HG03520 (cell line): ENCODE measurements around the gene GRWD1.

Experiments
- ATAC-seq: cut with Tn5 transposase; IDR thresholded peaks from one replicate; pipeline ENCODE4 v1.9.1; 2021; ENCODE audit warnings: mild to moderate bottlenecking, moderate library complexity; ENCODE audit not compliant: unreplicated experiment

GRWD1 gene

DNA sequence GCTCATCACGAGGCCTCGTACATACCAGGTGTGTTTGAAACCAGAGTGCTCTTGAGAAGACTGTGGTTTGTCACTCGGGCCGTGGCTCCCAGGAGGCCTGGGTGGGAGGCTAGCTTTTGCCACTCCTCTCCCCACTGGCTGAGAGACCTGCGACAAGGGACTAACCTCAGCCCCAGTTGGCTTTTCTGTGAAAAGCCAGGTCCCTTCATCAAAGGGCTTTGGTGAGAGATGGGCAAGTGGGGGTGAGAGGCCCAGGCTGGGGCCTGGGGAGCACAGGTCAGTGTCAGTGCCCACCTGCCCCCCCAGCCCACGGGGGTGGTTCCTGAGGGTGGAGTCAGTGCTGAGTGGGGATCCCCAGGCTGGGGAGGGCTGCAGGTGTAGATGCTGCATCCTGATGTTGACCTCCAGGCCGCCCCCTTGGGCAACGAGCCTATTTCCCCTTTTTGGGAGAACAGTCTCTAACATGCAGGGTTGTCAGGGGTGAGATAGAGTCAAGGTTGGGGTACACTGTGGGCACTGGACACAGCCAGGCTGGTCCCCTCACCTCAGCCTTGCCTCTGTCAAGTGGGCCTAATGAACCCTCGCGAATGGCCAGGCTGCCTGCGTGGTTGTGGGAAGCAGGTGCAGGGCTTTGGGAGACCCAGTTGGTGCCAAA, 10.3 kb downstream of the GRWD1 start:
- no peak for ATAC-seq

DNA sequence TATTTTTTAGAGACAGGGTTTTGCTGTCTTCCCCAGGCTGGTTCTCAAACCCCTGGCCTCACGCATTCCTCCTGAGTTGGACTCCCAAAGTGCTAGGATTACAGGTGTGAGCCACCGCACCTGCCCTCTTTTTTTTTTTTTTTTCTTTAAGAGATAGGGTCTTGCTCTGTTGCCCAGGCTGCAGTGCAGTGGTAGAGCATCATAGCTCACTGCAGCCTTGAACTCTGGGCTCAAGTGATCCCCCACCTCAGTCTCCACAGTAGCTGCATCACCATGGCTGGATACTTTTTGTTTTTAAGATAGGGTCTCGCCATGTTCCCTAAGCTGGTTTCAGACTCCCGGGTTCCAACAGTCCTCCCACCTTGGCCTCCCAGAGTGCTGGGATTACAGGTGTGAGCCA, 11.1 kb downstream of the GRWD1 start:
- no peak for ATAC-seq

DNA sequence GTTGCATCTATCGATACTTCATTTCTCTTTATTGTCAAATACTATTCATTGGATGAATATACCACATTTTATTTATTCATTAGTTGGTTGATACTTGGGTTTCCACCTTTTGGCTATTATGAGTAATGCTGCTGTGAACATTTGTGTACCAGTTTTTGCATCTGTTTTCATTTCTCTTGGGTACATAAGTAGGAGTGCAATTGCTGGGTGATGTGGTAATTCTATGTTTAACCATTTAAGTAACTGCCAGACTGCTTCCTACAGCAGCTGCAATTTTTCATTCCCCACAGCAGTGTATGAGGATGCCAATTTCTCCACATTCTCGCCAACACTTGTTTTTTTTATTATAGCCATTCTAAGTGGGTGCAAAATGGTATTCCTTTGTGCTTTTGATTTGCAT, 12.2 kb downstream of the GRWD1 start:
- no peak for ATAC-seq

DNA sequence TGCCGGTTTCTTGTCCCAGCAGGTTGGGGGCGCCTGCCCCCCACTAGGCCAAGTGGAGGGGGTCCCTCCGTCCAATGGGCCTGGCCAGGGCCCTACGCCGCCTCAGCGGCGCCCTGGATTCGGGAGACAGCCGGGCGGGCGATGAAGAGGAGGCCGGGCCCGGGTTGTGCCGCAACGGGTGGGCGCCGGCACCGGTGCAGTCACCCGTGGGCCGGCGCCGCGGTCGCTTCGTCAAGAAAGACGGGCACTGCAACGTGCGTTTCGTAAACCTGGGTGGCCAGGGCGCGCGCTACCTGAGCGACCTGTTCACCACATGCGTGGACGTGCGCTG, 15.8 kb downstream of the GRWD1 start:
- no peak for ATAC-seq

DNA sequence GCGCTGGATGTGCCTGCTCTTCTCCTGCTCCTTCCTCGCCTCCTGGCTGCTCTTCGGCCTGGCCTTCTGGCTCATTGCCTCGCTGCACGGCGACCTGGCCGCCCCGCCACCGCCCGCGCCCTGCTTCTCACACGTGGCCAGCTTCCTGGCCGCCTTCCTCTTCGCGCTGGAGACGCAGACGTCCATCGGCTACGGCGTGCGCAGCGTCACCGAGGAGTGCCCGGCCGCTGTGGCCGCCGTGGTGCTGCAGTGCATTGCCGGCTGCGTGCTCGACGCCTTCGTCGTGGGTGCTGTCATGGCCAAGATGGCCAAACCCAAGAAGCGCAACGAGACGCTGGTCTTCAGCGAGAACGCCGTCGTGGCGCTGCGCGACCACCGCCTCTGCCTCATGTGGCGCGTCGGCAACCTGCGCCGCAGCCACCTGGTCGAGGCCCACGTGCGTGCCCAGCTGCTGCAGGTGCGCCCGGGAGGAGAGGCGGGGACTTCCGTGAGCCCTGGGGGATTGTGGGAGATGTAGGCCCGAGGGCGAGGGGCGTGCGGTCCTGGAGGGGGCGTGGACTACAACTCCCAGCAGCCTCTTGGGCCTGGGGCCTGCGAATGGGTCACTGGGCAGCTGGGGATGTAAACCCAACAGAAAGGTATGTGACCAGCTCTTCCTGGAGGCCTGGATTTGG, 16.3 kb downstream of the GRWD1 start:
- ATAC-seq = no peak

DNA sequence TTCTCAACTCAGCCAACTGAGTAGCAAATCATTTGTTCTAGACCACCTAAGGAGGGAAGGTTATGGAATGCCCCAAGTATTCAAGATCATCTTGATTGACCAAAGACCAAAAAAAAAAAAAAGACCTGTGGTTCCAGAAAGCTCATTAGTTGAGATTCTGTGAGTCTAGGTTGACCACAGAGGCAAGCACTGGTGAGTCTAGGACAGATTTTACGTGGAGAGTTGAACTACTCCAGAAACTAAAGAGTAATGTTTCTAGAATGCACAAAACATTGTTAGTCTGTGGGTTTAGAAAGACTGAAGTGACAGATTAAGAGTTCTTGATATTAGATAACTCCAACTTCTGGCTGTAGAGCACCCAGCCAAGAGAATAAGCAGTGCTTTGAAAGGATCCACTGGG, 19.4 kb downstream of the GRWD1 start:
- no peak for ATAC-seq

DNA sequence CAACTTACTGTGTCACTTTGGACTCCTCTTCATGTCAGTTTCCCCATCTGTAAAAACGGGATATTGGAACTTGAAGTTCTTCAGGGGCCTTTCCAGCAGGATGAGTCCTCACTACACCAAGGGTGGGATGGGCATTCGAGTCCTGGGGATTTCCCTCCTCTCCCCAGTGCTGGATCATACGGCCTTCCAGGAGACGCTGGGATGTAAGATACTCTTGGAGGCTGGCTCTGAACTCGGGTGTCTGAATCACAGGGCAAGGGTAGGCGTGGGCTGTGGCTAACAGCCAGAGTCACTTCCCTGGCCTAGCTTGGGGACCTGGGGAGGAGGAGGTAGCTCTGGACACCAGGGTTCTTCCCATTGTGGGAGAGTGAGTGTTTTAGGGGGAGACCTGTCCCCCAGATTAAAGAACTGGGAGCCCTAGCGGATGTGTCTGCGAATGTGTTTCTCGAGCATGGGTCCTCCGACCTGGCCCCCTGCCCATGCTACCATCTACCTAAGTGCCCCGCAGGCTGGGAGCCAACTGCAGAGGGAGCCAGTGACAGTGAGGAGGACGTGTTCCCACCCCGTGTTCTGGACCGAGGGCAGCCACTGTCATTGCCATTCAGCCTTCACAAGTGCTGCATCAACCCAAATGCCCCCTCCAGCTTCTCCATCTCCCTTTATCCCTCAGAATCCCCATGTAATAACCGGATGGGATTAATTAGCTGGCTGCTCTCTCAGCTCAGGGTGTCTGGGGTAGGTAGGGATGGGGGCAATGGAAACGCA, 21.0 kb downstream of the GRWD1 start:
- ATAC-seq = no peak

DNA sequence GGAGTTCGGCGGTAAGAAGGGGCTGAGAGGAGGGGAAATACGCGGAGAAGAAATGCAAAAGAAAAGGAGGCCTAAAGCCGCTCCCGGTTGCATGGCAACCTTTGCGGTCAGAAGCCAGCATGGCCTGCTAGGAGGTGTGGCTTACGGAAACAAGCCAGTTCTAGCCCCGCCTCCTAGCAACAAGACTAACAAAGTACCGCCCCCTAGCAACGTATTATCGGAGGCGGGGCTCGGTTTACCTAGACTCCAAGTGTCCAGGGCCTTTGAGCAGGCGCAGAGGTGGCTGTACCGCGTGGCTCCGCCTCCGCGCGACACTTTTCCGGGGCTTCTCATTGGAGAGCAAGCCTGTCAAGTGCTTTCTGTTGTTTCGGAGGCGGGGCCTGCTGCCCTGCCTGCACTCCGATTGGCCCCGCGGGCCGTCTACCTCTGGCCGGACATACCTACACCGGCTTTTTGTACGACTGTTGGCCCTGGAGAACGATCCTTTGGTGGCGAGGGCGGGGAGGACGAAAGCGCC, 23.0 kb downstream of the GRWD1 start:
- peak; percentile 86 for ATAC-seq

DNA sequence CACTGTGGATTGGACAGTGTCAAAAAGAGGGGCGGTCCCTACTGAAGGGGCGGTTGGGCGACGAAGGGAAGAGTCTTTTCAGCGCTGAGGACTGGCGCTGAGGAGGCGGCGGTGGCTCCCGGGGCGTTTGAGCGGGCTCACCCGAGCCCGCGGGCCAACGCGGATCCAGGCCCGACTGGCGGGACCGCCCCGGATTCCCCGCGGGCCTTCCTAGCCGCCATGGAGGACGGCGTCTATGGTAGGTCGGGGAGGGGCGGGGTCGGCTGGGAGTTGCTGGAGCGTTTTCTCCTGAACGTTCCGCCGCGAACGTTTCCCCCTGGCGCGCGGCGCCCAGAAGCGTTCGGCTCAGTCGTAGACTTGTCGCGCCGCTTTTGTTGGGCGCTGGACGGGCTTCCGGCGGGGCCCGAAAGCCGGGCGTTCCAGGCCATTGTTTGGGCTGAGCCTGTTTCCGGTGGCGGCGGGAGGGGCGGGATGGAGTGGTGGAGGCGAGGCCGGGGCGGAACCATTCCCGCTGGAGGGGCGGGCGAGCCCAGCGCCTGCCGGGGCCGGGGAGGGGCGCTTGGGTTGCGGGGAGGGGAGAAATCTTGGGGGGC, 23.6 kb downstream of the GRWD1 start, which contains the start of gene CYTH2:
Gene CYTH2, plus strand, starts transcription at position 81 of the 593 bp plus-strand sequence. Its CDS starts 139 bp downstream, at position 220.
- ATAC-seq = peak; percentile 21

DNA sequence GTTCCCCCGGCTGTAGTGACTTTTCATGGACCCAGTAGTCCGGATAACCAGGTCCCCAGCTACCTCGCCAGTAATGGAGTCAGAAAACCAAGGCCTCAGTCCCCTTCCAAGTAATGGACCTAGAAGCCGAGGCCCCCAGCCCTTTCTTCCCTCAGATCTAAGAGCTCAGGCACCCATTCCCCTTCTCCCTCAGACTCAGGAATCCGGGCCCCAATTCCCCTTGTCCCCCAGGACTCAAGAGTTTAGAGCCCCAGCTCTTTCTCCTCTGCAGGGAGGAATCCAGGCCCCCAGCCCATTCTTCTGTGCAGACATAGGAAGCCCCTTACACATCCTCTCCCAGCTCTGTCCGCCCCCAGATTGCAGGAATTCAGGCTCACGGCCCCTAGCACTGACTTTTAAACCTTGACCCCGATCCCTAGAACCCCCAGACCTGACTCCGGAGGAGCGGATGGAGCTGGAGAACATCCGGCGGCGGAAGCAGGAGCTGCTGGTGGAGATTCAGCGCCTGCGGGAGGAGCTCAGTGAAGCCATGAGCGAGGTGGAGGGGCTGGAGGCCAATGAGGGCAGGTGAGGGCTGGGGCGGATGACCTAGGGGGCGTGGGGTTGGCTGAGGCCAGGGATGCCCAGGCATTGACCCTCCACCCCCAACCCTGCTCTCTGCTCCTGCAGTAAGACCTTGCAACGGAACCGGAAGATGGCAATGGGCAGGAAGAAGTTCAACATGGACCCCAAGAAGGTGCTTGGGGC, 24.3 kb downstream of the GRWD1 start:
- no peak for ATAC-seq

DNA sequence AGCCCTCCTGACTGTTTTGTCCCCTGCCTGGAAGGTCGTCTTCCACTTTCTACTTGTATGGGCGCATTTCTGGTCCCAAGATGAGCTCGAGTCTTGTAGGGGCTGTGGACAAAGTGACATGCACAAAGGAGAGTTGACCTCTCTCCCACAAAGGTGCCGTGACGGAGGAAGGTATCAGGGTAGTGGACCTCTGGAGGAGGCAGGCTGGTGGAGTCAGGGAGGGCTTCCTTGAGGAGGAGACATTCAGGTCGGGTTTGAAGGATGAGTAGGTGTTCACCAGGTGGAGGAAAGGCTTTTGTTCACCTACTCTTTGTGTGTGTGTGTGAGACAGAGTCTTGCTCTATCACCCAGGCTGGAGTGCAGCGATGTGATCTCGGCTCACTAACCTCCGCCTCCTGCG, 25.1 kb downstream of the GRWD1 start:
- no peak for ATAC-seq

DNA sequence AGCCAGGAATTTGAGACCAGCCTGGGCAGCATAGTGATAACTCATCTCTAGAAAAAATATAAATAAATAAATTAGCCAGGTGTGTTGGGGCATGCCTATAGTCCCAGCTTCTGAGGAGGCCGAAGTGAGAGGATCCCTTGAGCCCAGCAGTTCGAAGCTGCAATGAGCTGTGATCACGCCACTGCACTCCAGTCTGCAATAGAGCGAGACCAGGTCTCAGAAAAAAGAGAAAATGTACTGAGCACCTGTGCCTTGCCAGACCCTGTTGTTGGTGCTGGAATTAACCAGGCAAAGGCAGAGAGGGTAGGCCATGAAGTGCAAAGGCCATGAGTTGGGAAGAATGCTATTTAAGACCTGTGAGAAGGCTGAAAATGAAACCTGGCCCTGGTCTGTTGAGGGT, 26.1 kb downstream of the GRWD1 start:
- no peak for ATAC-seq

DNA sequence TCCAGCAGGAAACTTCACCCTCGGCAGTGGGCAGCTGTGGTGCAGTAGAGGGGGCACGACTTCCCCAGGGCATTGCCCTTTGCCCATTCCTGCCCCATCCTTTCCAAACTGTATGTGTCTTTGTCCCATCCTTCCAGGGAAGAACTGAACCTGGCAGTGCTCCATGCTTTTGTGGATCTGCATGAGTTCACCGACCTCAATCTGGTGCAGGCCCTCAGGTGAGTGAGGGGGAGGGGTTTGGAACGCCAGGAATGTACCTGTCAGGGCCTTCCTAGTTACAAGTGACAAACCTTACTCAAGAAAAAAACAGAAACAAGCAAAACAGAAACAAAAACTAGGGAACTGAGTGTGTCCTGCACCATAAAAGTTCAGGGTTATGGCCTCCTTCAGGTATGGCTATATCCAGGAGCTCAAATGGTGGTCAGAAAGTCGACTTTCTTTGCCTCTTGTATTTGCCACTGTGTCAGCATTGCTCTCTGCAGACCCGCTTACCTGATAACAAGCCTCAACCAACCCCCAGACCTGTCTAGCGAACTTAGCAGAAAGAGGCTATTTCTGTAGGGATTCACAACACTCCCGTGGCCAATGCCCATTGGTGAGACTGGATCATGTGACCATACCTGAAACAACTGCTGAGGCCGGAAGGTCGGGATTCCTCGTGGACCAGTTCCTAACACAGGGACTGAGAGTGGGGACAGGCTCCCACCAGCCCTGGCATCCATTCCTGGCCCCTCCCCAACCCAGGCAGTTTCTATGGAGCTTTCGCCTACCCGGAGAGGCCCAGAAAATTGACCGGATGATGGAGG, 27.6 kb downstream of the GRWD1 start:
- no peak for ATAC-seq

DNA sequence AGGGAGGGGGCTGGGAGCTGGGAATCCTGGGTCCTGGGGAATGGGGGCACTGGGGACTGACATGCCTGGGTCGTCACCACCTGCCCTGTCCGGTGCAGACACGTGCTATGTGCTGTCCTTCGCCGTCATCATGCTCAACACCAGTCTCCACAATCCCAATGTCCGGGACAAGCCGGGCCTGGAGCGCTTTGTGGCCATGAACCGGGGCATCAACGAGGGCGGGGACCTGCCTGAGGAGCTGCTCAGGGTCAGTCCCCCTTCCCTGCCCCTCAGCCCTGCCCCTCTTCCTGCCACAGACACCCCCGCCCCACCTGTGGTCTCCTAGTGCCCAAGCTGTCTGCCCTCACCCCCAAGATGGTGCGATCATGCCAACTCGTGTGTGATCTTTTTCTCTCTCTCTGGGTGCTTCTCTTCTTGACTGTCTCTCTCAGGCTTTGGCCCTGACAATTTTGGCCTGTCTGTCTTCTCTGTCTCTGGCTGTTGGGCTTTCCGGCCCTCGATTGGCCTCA, 28.4 kb downstream of the GRWD1 start:
- ATAC-seq = no peak

DNA sequence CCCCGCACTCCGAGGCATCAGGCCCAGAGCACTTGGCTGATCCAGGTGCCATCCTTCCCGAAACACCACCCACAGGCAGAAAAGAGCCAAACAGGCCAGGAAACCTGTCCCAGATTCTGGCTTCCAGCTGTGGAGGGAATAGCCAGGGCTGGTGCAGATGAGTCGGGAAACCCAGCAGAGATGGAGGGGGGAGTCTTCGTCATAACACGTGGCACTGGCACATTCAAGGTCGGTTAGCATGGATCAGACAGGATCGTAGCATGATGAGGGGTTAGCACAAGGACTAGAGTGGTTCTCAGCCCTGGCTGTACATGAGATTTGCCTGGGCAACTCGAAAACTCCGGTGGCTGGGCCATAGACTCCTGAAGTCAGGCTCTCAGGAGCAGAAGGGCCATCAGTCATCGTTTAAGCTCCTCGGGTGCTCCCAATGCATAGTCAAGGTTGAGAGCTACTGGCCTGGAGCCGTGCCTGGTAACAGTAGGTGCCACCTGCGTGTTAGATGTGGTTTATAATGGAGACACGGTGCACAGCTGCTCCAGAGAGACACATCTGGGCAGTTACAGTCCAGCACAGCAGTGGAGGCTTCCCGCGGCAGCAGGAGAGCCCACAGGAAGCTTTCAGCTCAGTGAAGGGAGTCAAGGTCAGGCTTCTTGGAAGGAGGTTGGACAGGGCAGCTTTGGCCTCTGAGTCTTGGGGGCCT, 29.7 kb downstream of the GRWD1 start:
- ATAC-seq = no peak

DNA sequence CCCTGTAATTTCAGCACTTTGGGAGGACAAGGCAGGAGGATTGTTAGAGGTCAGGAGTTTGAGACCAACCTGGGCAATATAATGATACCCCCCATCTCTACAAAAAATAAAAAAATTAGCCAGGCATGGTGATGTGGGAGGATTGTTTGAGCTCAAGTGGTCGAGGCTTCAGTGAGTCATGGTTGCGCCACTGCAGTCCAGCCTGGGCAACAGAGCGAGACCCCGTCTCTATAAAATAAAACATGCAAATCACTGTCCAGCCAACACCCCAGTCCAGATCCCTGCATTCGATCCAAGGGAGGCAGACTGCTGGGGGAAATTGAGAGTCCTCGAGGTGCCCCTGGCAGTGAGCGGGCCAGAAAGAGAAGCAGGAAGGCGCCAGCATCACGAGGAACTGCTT, 30.4 kb downstream of the GRWD1 start:
- no peak for ATAC-seq

DNA sequence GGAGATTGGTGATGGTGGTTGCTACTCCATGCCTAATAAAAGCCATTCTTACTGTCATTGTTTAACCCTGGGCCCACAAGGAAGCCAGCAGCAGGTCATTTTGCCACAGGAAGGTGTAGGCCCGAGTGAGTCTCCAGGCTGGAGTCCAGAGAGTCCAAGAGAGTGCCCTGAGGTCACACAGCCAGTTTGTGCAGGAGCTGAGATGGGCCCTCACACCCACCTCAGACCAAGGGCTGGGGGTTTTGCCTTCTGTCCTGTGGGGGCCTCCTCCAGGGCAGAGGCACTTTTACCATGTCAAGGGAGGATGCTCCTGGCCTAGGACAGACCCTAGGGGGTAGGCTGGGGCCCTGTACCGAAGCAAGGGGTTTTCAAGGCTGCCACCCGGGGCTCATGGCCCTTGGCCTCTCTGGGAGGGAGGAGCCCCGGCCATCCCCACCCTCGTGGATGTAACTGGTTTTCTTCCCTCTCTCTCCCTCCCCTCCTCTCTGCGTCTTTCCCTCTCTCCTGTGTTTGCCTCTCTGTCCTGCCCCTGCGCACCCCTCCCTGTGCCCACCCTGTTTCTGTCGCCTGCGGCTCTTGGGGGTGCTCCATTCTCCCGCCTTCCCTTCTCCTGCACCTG, 31.4 kb downstream of the GRWD1 start:
- ATAC-seq = no peak

DNA sequence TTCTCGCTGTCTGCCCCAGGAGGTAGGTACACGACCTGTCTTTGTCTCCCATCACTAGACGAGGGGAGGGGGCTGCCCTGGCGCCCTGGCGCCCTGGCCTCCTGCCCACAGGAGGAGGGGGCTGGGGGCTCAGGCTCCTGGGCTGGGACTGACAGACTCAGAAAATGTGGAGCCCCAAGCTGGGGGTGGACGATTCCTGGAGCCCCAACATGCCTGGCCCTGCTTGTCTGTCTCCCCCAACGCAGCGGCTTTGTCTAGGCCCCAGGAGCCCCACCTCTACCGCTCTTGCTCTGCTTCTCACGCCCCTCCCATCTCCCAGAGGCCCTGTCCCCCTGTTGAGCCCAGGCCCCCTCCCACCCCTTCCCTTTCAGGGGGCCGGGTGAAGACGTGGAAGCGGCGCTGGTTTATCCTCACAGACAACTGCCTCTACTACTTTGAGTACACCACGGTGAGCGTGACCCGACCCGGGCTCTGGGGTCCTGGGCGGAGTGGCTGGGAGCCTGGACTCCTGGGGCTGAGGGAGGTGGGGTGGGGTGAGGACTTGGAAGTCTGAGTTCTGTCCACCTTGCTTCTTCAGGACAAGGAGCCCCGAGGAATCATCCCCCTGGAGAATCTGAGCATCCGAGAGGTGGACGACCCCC, 32.0 kb downstream of the GRWD1 start:
- no peak for ATAC-seq
